Iris pigment epithelial cell (primary cell): ENCODE results near the gene CDK2.
"Not testable (repeated sequence)": the region's sequence is repeated elsewhere in the genome, so short reads cannot be mapped to it uniquely, and the experiment has no call there.

Experiments used
- DNase-seq: peaks from one replicate; pipeline ENCODE4 v3.0.0-alpha.2; 2011; ENCODE audit warnings: low read depth

Gene CDK2

DNA sequence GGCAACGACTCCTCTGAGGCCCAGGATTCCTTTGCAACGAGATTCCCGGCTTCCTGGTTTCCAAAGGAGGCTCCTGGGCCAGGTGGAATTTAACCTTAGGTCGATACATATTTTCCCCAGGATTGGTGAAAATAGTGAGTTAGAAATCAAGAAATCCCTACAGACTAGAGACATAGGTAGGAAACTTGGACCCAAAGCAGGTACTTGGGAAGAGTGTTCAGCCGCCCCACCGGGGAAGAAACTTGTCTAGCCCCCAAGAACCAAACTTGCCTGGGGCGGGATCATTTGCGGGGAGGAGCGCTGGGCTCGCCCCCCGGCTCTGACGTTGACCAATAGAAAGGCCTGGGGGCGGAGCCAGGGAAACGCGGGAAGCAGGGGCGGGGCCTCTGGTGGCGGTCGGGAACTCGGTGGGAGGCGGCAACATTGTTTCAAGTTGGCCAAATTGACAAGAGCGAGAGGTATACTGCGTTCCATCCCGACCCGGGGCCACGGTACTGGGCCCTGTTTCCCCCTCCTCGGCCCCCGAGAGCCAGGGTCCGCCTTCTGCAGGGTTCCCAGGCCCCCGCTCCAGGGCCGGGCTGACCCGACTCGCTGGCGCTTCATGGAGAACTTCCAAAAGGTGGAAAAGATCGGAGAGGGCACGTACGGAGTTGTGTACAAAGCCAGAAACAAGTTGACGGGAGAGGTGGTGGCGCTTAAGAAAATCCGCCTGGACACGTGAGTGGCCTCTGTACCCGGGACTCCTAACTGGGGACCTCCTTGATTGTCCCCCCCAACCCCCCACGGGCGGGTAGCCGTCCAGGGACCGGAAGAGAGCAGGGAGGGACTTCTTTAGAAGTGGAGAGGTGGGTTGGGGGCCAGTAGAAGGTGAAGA is at the start of gene CDK2:
CDK2 (plus strand) TSS at position 423 of the 874 bp plus-strand sequence; CDS start at position 602, 179 bp downstream.
- peak; percentile 69 for DNase-seq

DNA sequence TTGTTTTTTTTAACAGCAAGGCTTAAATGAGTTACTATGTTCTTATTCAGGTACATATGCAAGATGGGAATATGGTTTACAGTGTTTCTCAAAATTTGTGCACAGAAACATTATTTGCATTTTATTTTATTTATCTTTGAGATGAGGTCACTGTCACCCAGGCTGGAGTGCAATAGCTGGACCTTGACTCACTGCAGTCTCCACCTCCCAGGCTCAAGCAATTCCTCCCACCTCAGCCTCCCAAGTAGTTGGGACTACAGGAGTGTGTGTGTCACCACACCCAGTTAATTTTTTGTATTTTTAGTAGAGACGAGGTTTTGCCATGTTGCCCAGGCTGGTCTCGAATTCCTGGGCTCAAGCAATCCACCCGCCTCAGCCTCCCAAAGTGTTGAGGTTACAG is 47.6 kb upstream of the CDK2 start:
- peak; percentile 71 for DNase-seq

DNA sequence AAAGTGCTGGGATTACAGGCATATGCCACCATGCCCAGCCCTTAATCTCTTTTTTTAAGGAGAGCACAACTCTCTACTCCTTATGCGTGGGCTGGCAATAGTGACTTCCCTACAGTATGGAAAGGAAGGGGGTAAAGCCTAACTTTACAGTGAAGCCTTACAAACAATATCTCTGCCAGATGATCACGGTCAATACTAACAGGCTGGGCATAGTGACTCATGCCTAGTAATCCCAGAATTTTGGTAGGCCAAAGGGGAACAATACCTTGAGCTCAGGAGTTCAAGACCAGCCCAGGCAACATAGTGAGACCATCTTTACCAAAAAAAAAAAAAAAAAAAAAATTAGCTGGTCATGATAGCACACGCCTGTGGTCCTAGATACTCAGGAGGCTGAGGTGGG is 44.5 kb upstream of the CDK2 start:
- no peak for DNase-seq

DNA sequence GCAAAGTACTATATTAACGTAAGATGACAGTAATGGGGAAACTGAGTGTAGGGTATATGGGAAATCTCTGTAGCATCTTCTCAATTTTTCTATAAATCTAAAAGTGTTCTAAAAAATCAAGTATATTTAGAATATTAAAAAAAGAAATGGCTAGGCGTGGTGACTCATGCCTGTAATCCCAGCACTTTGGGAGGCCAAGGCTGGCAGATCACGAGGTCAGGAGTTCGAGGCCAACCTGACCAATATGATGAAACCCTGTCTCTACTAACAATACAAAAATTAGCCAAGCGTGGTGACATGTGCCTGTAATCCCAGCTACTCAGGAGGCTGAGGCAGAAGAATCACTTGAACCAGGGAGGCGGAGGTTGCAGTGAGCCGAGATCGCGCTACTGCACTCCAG is 43.0 kb upstream of the CDK2 start:
- DNase-seq: not testable (repeated sequence)

DNA sequence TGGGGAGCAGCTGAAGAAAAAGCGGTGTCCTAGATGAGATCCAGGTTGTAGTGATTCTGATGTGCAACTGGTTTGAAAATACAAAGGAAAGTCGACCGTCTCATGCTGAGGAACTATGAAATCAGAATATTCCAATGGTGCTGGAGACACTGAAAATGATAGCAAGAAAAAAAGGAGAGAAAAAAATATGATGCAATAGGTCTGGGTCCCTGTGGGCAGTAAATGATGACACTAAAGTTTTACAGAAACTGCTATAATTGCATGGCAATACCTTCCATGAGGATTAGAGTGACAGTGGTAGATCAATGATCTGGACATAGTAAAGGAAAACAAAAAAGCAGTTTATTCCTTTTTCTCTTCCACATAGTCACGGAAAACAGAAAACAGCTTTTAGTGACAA is 41.3 kb upstream of the CDK2 start:
- no peak for DNase-seq

DNA sequence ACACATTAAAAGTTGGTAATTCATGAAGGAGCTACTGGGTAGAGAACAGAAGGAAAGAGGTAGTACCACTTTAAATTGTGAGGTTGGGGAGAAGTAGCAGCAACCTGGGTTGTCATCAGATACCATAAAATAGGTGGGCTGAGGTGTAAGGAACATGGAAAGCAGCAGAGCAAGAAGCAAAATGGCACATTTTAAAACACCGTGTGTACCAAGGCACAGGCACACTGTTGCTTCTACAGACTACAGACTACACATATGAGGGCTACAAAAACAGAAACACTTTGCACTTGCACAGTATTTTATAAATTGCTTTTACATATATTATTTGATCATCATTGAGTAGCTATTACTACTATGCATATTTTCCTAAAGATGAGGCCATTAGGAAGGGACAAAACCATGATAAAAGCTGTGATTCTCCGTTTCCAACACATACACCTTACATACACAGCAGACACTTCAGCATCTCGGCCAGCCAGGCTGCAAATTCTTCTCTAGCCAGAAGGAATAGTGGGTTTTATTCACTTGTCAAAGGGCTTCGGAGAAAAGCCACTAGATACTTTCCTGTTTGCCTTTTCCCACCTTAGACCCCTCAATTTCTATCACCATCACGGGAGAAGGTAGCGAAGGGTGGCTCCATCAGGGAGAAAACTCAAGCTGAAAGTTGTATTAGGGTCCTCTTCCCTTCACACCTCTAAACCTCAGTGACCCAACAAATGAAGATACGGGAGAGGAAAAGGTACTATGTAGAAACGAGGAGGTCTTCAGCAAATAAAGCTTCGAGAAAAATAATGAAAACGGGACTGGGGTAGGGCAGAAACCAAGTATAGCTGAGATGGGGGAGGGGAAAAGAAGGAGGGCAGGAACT is 40.5 kb upstream of the CDK2 start:
- DNase-seq: no peak

DNA sequence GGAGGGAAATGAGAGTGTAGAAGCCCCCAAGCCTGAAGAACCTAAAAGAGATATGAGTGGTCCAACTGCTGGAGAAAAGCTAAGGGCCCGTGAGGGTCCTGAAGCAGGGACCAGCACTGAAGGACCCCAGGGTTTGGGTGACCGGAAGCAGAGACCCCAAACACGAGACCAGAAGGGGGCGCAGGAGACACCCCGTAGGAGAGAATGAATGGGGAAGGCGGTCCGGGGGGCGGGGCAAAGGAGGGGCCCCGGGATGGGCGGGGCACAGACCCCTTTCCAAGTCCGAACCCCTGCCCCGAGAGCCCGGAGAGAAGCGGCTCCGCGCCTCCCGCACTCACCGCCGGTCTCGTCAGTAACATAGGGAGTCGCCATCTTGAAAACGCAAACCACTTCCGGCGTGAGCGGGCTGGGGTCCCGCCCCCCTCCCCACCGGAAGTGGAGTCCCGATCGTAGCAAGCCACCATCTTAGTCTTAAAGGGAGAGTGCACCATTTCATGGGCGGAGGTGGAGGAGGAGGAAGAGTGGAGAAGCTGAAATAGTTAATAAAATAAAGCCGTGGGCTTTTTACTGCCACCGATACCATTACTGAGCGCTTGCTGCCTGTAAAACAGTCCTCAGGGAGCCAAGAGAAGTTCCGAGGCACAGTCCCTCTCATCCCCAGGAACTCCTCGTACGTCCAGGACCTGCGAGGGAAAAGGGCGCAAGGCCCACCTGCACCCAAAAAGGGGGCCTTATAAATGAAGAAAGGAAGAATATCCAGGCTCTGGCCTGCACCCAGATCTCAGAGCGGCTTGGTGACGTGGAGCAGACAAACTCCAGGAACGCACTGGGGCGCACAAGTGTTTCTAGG is 39.7 kb upstream of the CDK2 start:
- DNase-seq: peak; percentile 93

DNA sequence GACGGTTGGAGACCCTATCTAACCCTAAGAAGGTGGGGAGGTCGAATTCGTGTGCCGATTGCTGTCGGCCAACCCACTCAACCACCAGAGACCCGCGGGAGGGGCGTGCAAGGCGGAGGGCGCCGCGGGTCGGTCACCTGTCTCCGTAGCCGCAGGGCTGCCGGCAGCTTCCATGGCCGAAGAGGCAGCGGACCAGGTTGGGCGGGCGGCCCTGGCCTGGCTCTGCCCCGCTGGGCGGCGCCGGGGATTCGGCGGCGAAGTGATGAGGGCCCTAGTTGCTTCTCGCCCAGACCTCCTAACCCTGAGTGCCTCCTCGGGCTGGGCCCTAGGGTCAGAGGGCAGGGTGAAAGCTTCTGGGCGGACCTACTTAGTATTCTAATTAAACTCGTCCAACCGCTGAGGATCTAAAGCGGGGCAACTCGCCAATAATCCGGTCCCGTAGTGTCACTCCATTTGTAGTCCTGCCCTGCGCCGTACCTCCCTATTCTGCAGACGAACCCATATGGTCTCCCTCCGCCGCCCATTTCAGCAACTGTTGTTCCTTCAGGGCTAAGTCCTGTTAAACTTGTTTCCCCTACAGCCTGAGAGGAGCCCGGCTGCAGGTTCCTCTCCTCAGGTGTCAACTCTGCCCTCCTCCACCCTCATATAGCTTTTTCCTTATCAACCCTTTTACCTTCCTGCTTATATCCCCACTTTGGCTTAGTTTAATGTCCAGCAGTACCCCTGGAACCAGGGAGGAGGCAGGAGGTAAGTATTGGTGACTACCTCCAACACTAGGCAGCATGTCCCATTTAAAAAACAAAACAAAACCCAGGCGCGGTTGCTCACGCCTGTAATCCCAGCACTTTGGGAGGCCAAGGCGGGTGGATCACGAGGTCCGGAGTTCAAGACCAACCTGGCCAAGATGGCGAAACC is 38.8 kb upstream of the CDK2 start, which contains the start of gene PYM1:
PYM1 (minus strand) TSS at position 307 of the 915 bp plus-strand sequence; CDS start at position 174, 133 bp downstream.
- DNase-seq: peak; percentile 58

DNA sequence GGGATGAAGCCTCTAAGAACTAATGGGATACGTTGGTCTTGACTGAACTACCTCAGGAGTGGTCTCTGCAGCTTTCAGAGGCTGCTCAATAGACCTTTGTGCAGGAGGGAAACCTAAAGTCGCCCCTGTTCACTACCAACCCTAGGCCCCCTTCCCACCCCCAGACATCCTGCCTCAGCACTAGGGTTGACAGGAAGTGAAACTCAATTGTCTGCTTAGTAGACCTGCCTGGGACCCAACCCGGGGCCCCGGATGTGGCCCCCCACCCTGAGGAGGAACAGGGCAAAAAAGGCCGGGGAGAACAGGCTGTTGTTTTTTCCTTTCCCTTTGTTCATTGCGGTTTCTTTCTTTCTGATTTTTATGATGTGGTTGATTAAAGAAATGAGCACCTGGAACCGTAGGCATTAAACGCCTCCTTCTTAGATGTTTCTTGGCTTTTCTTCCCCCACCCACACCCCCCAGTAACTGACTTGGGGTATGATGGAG is 37.3 kb upstream of the CDK2 start:
- no peak for DNase-seq

DNA sequence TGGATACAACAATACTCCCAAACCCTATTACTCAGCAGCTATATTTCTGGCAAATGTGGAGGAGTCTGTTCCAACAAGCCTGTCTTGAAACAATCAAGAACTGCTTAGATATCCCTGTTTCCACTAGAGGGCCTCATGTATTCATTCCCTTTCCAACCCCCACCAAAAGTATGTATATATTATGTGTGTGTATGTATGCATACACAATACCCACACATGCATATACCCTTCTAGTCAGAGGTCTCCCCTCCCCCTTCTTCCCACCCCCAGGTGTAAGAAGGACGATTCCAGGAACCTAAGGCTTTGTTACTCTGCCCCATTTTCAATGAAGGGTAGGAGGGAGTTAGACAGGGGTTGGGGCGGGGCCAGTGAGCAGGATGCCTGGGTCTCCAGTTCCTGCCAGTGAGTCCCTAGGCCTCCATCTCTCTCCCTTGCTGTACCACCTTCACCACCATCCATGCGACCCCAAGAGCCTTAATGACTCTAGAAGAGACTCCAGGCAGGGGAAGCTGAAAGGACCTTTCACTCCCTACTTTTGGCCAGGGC is 35.8 kb upstream of the CDK2 start, which contains the start of gene DGKA:
DGKA (plus strand) TSS at position 392 of the 546 bp plus-strand sequence. CDS start 5,342 bp downstream, outside the sequence.
- peak; percentile 81 for DNase-seq

DNA sequence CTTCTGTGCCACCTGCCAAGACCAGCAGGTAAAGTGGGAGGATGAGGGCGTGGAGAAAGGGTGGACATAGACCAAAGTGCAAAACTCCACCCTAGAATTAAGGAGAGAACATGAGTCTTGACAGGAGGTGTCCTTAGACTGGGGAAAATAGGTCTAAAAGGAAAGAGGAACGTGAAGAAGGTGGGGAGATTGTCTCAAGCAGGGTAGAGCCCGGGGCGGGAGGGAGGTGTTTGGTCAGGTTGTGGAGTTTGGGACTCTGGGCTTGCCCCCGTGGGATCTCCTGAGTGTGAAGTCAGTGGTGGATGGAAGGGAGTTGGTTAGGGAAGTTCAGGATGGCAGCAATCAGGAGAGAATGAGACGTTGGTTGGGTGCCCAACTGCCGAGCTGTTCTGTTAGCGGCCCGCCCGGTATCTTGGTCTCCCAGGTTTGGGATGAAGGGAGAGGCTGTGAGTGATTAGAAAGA is 35.3 kb upstream of the CDK2 start:
- DNase-seq: no peak

DNA sequence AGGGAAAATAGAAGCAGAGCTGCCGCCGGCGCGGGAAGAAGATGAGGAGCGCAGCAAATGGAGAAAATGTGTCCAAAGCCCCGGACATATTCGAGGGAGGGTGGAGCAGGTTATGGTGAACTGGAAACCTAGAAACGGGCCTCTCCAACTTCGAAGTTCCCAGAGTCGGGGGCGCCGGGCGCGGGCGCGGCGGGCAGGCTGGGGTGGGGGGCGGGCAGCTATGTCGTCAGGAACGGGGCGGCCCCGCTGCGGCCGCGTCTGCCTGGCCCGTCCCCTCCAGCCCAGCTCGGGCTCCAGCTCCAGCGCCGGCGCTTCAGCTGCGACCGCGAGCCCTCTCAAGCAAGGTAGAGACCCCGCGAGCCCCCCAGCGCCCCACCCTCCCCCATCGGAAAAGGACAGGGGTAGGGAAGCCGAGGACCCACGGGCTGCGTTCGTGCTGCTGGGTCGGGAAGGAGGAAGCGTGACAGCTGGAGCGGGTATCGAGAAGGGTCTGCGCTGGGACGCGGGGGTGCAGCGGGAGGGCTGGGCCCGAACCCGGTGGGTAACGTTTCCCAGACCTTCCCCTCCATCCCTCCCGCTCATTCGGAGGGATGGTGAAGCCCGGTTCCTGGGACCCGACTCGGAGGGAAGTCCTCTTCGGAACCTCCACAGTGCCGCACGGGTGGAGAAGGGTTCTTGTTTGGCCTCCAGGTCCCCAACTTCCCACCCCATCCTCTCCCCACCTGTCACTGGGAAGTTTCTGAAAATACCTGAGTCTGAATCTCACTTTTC is 34.7 kb upstream of the CDK2 start:
- no peak for DNase-seq

DNA sequence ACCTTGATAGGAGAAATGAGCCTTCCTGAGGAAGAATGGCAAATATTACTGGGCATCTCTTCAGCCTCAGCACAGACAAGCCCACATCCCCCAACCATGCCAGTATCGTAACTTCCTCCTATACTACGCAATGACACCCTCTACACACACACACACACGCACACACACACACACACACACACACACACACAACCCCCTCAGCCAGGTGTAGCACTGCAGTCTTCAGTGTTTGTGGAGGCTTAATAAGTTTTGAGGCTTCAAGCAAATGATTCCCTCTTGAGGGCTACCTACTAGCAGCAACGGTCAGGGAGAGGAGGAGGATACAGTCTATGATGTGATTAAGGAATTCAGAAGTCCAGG is 34.1 kb upstream of the CDK2 start:
- DNase-seq: no peak

DNA sequence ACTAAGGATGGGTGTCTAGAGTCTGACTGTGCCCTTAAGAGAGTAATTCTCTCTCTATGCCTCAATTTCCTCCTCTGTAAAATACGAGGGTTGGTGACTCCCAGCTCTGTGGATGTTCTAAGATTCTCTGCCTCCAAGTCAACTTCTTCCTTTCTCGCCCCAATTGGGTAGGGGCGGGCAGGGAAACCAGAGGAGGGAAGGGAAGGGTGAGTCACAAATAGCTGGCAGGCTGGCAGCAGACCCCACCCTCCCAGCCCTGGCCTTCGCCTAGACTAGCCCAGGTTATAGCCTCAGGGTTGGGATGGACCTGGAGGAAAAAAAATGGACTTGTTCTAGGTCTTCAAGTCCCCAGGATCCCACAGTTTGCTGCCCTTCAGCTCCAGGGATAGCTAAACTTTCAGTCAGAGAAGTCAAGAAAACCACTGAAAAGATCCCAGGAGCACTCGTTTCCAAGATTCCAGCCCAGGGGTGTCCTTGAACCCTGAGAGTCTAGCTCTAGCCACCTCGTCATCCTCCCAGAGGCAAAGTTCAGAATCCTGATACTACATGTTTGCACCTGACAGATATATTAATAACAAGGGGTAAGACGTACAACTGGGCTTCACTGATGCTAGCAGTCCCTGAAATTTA is 33.3 kb upstream of the CDK2 start:
- DNase-seq: no peak

DNA sequence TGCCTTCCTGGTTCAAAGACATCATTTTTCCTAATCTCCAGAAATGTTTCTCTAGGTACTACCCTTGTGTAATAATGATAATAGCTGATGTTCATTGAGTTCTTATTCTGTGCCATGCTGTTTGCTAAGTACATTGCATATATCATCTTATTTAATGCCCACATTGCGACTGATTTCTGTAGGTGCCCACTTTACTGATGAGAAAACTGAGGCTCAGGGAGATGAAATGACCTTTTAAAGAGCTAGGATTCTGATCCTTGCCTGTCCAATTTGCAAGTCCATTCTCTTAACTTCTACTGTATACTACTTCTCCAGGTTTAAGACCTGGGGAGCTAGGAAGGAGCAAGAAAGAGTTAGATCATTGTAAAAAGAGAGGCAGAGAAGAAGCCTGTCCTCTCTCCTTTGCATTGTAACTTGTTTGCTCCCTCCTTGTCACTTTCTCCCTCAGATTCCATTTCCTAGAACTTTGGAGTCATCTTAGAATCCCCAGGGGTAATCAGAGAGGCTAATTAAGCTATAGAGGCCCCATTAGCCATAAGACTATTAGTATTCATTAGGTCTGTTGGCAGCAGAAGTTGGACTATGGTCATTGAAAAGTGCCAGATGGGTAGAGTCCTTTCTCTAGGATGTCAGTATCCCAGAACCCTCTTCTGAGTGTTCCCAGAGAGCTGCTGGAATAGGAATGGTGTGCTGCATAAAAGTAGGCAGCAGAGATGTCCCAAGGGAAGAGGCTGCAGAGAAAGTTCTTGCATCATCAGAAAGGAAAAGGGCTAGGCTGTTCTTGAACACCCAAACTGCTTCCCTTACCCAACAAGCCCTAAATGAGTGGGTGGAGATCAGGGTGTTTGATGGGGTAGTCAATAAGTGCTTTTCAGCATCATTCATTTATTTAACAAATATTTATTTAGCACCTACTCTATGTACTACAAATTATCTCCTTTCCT is 32.6 kb upstream of the CDK2 start:
- DNase-seq: no peak

DNA sequence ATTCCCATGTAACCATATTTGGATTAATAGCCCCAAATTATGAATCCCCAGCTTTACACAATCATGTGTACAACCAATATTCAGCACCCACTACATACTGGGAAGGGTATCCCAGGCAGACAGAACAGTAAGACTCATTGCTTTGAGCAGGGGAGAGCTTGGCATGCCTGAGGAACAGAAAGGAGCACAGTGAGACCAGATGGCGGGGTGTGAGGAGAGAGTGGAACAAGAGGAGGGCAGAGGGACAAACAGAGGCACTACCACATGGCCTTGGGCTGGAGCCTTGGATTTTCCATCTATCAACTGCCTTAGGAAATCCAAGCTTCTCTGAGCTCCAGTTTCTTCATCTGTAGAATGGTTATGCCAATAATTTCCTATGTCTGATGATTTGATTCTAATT is 31.9 kb upstream of the CDK2 start:
- no peak for DNase-seq

DNA sequence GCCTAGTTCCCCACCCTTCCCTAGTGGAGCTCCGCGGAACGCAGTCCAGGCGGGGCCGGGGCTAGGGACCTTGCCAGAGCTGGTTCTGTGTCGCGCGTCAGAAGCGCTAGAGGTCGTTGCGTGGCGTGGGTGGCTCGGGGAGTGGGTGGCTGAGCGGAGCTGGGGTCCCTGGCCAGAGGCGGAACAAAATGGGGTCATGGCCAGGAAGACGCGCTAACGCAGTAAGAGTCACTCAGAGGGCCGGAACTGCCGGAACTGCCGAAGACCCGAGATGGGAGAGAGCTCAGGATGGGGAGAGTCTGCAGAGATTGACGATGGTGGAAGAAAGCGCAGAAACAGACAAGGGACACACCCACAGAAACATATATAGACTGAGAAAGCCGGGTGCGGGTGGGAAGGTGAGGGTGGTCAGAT is 30.9 kb upstream of the CDK2 start:
- no peak for DNase-seq

DNA sequence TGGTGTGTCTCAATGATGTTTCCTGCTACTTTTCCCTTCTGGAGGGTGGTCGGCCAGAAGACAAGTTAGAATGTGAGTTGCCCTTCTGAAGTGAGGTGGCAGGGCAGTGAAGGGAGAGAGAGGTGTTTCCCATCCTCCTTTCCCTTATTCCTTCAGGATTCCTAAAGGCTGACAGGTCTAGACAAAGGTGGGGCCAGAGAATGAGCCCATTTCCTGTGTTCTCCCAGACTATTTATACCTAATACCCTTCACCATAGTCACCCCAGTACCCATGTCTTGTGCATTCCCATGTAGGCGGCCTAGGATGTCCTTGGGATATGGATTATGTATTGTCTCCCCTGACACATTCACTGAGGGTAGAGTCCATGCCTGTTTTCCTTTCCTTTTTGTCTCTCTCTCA is 28.6 kb upstream of the CDK2 start:
- no peak for DNase-seq
